K562 (cell line): ENCODE data around the gene ENSA. TPM values are rescaled to one million over a fixed set of nuclear protein-coding genes. Genes with fewer than 3 reads are reported as not detected.

Experiments
- CXXC5 ChIP-seq: fragments of 250-450 bp; sonication (Bioruptor Pico); IDR thresholded peaks from 2 replicates; pipeline ENCODE4 v1.8.0; 2022; ENCODE audit warnings: inconsistent platforms, mild to moderate bottlenecking, moderate library complexity
- EP400 ChIP-seq: fragments of 450-650 bp; IDR thresholded peaks from 2 replicates; pipeline ENCODE4 v1.6.1; 2017; ENCODE audit warnings: antibody characterized with exemption, mild to moderate bottlenecking, moderate library complexity
- GATA2 ChIP-seq: sonication (generic); formaldehyde crosslinking; IDR thresholded peaks from 2 replicates; pipeline ENCODE4 v1.4.0; 2020; ENCODE audit warnings: mild to moderate bottlenecking, missing genetic modification reagents
- HMBOX1 ChIP-seq: sonication (generic); IDR thresholded peaks from 2 replicates; pipeline ENCODE4 v1.6.1; 2016
- MGA ChIP-seq: fragments of 450-650 bp; IDR thresholded peaks from 2 replicates; pipeline ENCODE4 v1.6.1; 2016; ENCODE audit warnings: mild to moderate bottlenecking, moderate library complexity
- PTTG1 ChIP-seq: fragments of 450-650 bp; IDR thresholded peaks from 2 replicates; pipeline ENCODE4 v1.6.1; 2016; ENCODE audit warnings: low read depth, mild to moderate bottlenecking, missing genetic modification characterization, missing compliant biosample characterization
- RAD51 ChIP-seq: fragments of 450-650 bp; IDR thresholded peaks from 2 replicates; pipeline ENCODE4 v1.7.1; 2016; ENCODE audit warnings: low read depth, mild to moderate bottlenecking, borderline replicate concordance
- ZNF583 ChIP-seq: fragments of 250-450 bp; sonication (Bioruptor Pico); IDR thresholded peaks from 2 replicates; pipeline ENCODE4 v1.4.0; 2020
- ZNF592 ChIP-seq: fragments of 450-650 bp; IDR thresholded peaks from 2 replicates; pipeline ENCODE4 v1.6.1; 2017; ENCODE audit warnings: antibody characterized with exemption, mild to moderate bottlenecking
- ZNF766 ChIP-seq: fragments of 200-800 bp; sonication (Bioruptor generic); conservative IDR thresholded peaks from 2 replicates; pipeline ENCODE4 v1.6.1; 2016; ENCODE audit warnings: missing genetic modification characterization, missing compliant biosample characterization
- polyA plus RNA-seq, 8 experiments: library from polyadenylated mRNA; depleted of rRNA in 4 of 8; stranded (reverse) in 5 of 8; unstranded in 3 of 8; fragments of >200 nt; fragmentation: Nextera tagmentation in 2 of 8; fragmentation: Illumina TruSeq in 1 of 8; extraction: Ambion mirVana in 2 of 8; extraction: Trizol in 1 of 8; gene quantifications; 2 replicates each; pipeline versions ENCODE4 v1.2.1 to v1.2.3, GENCODE V29; 2011 to 2014; ENCODE audit warnings: inconsistent platforms in 1 of 8, missing spikeins in 1 of 8
- total RNA-seq, 7 experiments: library from RNA; depleted of rRNA in 6 of 7; stranded (reverse); fragments of >200 nt in 6 of 7; fragmentation: Illumina TruSeq in 2 of 7; extraction: Trizol in 2 of 7; gene quantifications; 2 replicates each; pipeline versions ENCODE4 v1.2.1 to v1.2.3, GENCODE V29; 2011 to 2021; ENCODE audit warnings: low replicate concordance in 1 of 7

ENSA gene
- total and polyA plus RNA-seq, 9 of the 15 experiments (the other 6 are each of a cell fraction or from before 2014, with no cell fraction given) = 68.1 to 605 (median 188) TPM

- peak; percentile 67 for TF ChIP-seq MGA
- TF ChIP-seq ZNF766 (CRISPR knock-in tag) = peak; percentile 56; the same call in 1 of the 2 replicates
- TF ChIP-seq ZNF592 = peak; percentile 97
- TF ChIP-seq RAD51 = 0 out of 2 replicates have a peak, but pooled peaks have one; percentile 13
- peak; percentile 69 for TF ChIP-seq GATA2 (CRISPR knock-in tag)
- peak; percentile 72 for TF ChIP-seq HMBOX1
- TF ChIP-seq CXXC5 (CRISPR knock-in tag) = peak; percentile 74
- peak; percentile 86 for TF ChIP-seq ZNF583
- TF ChIP-seq PTTG1 (tag) = peak; percentile 80; the same call in 1 of the 2 replicates
- TF ChIP-seq EP400 = peak; percentile 43; the same call in 1 of the 2 replicates
Observed at GRCh38 chr1:150634839-150635622, 5.6 kb upstream of the ENSA start (continued).
